GM12878 (cell line): ENCODE results near the gene CYP2A6. TPM values are rescaled to one million over a fixed set of nuclear protein-coding genes. Genes with fewer than 3 reads are reported as not detected.

Experiments
- ATAC-seq: fragments of 200-7000 bp; cut with Tn5 transposase; 3 replicates; pipeline ENCODE4 v1.9.1; 2020; ENCODE audit warnings: mild to moderate bottlenecking, moderate library complexity
- BruUV-seq: library from RNA; stranded (reverse); fragments of 400-500 nt; replicated peaks from 2 replicates; lab custom pipeline; 2021; lab: Mats Ljungman, UMichigan
- CTCF ChIA-PET: fragments of 300-600 bp; sonication (Branson Sonifier 250); formaldehyde crosslinking; extraction: SDS; loops from one replicate; lab custom pipeline; 2021; ENCODE audit warnings: inconsistent platforms; lab: Yijun Ruan, JAX
- POLR2A ChIA-PET: fragments of 350-600 bp; formaldehyde crosslinking; extraction: SDS; loops from one replicate; lab custom pipeline; 2021; ENCODE audit warnings: inconsistent platforms; lab: Charles Lee
- RAD21 ChIA-PET: fragments of 300-600 bp; sonication (Branson Sonifier 250); formaldehyde crosslinking; loops from one replicate; lab custom pipeline; 2023; ENCODE audit warnings: antibody characterized with exemption; ENCODE audit not compliant: unreplicated experiment; lab: Charles Lee
- SMC1A ChIA-PET: fragments of 300-600 bp; sonication (Branson Sonifier 250); formaldehyde crosslinking; loops from one replicate; lab custom pipeline; 2023; ENCODE audit not compliant: unreplicated experiment, uncharacterized antibody; lab: Charles Lee
- DNase-seq: peaks from one replicate; pipeline ENCODE4 v3.0.0-alpha.2; 2011; ENCODE audit warnings: low read depth, low spot score
- FAIRE-seq: peaks from 3 replicates; lab custom pipeline; 2011; peaks lifted over from hg19 to GRCh38; lab: Jason Lieb, UNC
- H2AFZ ChIP-seq: 2 replicates; pipeline ENCODE4 v1.6.0; 2011; ENCODE audit warnings: low read depth, low read length, control low read depth; ENCODE audit not compliant: control insufficient read depth
- H3K27ac ChIP-seq: 2 replicates; pipeline ENCODE4 v1.5.1; 2011; ENCODE audit warnings: control low read depth; ENCODE audit not compliant: control insufficient read depth, insufficient read depth
- H3K27me3 ChIP-seq, 2 experiments: replicated peaks in 1 of 2; 2 replicates each; pipeline versions ENCODE4 v1.6.0 to v1.6.1; 2011; ENCODE audit warnings: low read length in 1 of 2; ENCODE audit not compliant: control insufficient read depth in 2 of 2, insufficient read depth in 2 of 2
- H3K36me3 ChIP-seq, 2 experiments: 2 replicates each; pipeline ENCODE4 v1.5.1; 2011; ENCODE audit warnings: low read length in 1 of 2; ENCODE audit not compliant: control insufficient read depth in 2 of 2, insufficient read depth in 2 of 2
- H3K4me1 ChIP-seq: 2 replicates; pipeline ENCODE4 v1.6.1; 2011; ENCODE audit warnings: mild to moderate bottlenecking, low read length, moderate library complexity, mixed read lengths; ENCODE audit not compliant: control insufficient read depth, insufficient read depth
- H3K4me2 ChIP-seq: 2 replicates; pipeline ENCODE4 v1.6.0; 2011; ENCODE audit warnings: control low read depth; ENCODE audit not compliant: control insufficient read depth, insufficient read depth
- H3K4me3 ChIP-seq: fragments of 200-600 bp; sonication (generic); 2 replicates; pipeline ENCODE4 v1.5.1; 2016
- H3K79me2 ChIP-seq: 2 replicates; pipeline ENCODE4 v1.6.0; 2011; ENCODE audit warnings: low read length; ENCODE audit not compliant: control insufficient read depth, insufficient read depth
- H3K9ac ChIP-seq: 2 replicates; pipeline ENCODE4 v1.8.0; 2011; ENCODE audit warnings: low read length, control low read depth, mixed read lengths; ENCODE audit not compliant: control insufficient read depth, insufficient read depth
- H3K9me3 ChIP-seq: replicated peaks from 3 replicates; pipeline ENCODE4 v1.5.1; 2011; ENCODE audit warnings: mild to moderate bottlenecking, low read length; ENCODE audit not compliant: control insufficient read depth, insufficient read depth
- H4K20me1 ChIP-seq: 2 replicates; pipeline ENCODE4 v1.6.0; 2011; ENCODE audit not compliant: control insufficient read depth, insufficient read depth
- CHD1 ChIP-seq: IDR thresholded peaks from 2 replicates; pipeline ENCODE4 v1.6.1; 2012; ENCODE audit warnings: low read depth, low read length, improper control_type of control experiment
- DPF2 ChIP-seq: fragments of 450-650 bp; IDR thresholded peaks from 2 replicates; pipeline ENCODE4 v1.6.1; 2017; ENCODE audit warnings: mild to moderate bottlenecking
- POLR2A ChIP-seq: IDR thresholded peaks from 2 replicates; pipeline ENCODE4 v1.6.1; 2011; ENCODE audit warnings: low read depth, mild to moderate bottlenecking, low read length
- REST ChIP-seq: IDR thresholded peaks from 2 replicates; pipeline ENCODE4 v1.6.1; 2012; ENCODE audit warnings: mild to moderate bottlenecking, low read depth, low read length
- TBL1XR1 ChIP-seq: IDR thresholded peaks from 2 replicates; pipeline ENCODE4 v1.6.1; 2012; ENCODE audit warnings: low read depth, low read length, improper control_type of control experiment
- WGBS: methylation state at CpG from one replicate; pipeline ENCODE4 v1.1.6; 2016; ENCODE audit warnings: low lambda C conversion rate; ENCODE audit not compliant: insufficient replicate concordance, insufficient coverage; ENCODE audit errors: missing lambda C conversion rate; 5-methylcytosine and 5-hydroxymethylcytosine counted together
- in situ Hi-C: fragments of 300-500 bp; cut with MboI; formaldehyde crosslinking; loops from 9 replicates; pipeline ENCODE4 v1.14.3; 2018; ENCODE audit warnings: mixed read lengths
- intact Hi-C: fragments of 100-400 bp; cut with micrococcal nuclease; formaldehyde crosslinking; loops from one replicate; pipeline ENCODE4 v1.14.2; 2022; ENCODE audit not compliant: unreplicated experiment
- polyA plus RNA-seq, 11 experiments: library from polyadenylated mRNA; depleted of rRNA in 4 of 11; unstranded in 6 of 11; stranded (reverse) in 5 of 11; fragments of >200 nt; fragmentation: Nextera tagmentation in 4 of 11; fragmentation: Illumina TruSeq in 1 of 11; extraction: Ambion mirVana in 4 of 11; extraction: Trizol in 1 of 11; gene quantifications; 1 replicate in 1 of 11; 2 replicates in 10 of 11; pipeline versions ENCODE4 v1.2.1 to v1.2.3, GENCODE V29; 2011 to 2016; ENCODE audit warnings: inconsistent platforms in 2 of 11, missing spikeins in 2 of 11, low read depth in 1 of 11
- total RNA-seq, 4 experiments: library from RNA; depleted of rRNA in 3 of 4; stranded (reverse); fragments of >200 nt in 3 of 4; fragmentation: Illumina TruSeq in 1 of 4; extraction: Trizol in 1 of 4; gene quantifications; 2 replicates each; pipeline versions ENCODE4 v1.2.1 to v1.2.3, GENCODE V29; 2013 to 2021
- TF ChIP-seq, protein P1 (sequence below): fragments of 450-650 bp; formaldehyde crosslinking; IDR thresholded peaks from 2 replicates; pipeline ENCODE4 v1.4.0; 2022; ENCODE audit warnings: mild to moderate bottlenecking, moderate library complexity

The CYP2A6 gene
- total and polyA plus RNA-seq, 10 of the 15 experiments (the other 5 are each of a cell fraction or from before 2014, with no cell fraction given): 0.97 TPM; not detected in 9

- 50% methylated on average over 25 of the region's 27 CpGs for WGBS
- DNase-seq: no peak
Observed at GRCh38 chr19:40800339-40800996, 49.8 kb downstream of the CYP2A6 start.

More at GRCh38 chr19:40800339-40800996, 49.8 kb downstream of the CYP2A6 start:
- Histone ChIP-seq H3K27me3 (no peaks in the 10 kb centered on the region), H2AFZ (no peak overlapping the region), H4K20me1 (peaks cover 15% of the 10 kb centered on the region), H3K27ac (peak overlapping the region; percentile 91), H3K79me2 (peaks cover 57% of the 10 kb centered on the region), H3K4me3 (peak overlapping the region; percentile 98), H3K9me3 (no peaks in the 10 kb centered on the region), H3K4me1 (peaks cover 53% of the 10 kb centered on the region), H3K9ac (peak overlapping the region; percentile 84)
- in situ Hi-C loops (no loop called here), intact Hi-C loops (no loop called here)
- ChIA-PET RAD21 (interaction anchor here (1.2 to 1.6 kb wide), 3 partner anchors 23 to 50 kb away, joined by 5 to 8 read pairs (median 6); partner anchors contain the start of genes ACTMAP and RAB4B), SMC1A (interaction anchor here (3.6 to 5.3 kb wide), 2 partner anchors 22 to 23 kb away, joined by 18 to 39 read pairs; partner anchors contain the start of gene RAB4B), CTCF (interaction anchor here (1.3 kb wide), 1 partner anchor 11 kb away, joined by 3 read pairs; no protein-coding TSS in a partner anchor), POLR2A (interaction anchor here (0.5 to 1.4 kb wide), 5 partner anchors 23 to 360 kb away, joined by 3 to 8 read pairs (median 6); partner anchors contain the start of gene RAB4B)
- no TSS peak for BruUV-seq
- FAIRE-seq (no peak), ATAC-seq (no peak)
- no peak for TF ChIP-seq REST
- 0 out of 2 replicates have a peak, but pooled peaks have one; percentile 22 for TF ChIP-seq POLR2A
- TF ChIP-seq, protein P1, sequence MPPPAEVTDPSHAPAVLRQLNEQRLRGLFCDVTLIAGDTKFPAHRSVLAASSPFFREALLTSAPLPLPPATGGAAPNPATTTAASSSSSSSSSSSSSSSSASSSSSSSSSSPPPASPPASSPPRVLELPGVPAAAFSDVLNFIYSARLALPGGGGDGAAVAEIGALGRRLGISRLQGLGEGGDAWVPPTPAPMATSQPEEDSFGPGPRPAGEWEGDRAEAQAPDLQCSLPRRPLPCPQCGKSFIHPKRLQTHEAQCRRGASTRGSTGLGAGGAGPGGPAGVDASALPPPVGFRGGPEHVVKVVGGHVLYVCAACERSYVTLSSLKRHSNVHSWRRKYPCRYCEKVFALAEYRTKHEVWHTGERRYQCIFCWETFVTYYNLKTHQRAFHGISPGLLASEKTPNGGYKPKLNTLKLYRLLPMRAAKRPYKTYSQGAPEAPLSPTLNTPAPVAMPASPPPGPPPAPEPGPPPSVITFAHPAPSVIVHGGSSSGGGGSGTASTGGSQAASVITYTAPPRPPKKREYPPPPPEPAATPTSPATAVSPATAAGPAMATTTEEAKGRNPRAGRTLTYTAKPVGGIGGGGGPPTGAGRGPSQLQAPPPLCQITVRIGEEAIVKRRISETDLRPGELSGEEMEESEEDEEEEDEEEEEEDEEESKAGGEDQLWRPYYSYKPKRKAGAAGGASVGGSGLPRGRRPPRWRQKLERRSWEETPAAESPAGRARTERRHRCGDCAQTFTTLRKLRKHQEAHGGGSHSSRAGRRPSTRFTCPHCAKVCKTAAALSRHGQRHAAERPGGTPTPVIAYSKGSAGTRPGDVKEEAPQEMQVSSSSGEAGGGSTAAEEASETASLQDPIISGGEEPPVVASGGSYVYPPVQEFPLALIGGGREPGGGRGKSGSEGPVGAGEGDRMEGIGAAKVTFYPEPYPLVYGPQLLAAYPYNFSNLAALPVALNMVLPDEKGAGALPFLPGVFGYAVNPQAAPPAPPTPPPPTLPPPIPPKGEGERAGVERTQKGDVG (CRISPR knock-in tag): no peak
- no peak for TF ChIP-seq CHD1
- no peak for TF ChIP-seq TBL1XR1
- TF ChIP-seq DPF2: no peak
- TF ChIP-seq, all 136 proteins: peak for 1
- Histone ChIP-seq H3K4me2 (peak overlapping the region; percentile 88), H3K36me3 (peaks cover 7 to 13% of the 10 kb centered on the region in 2 experiments; a peak in 3 of 4 replicates)
